ENCODE results near the gene LRRC18.

Gene LRRC18

GRCh38 chr10:48946332-48946731 is 6.7 kb upstream of the LRRC18 start:
- DNase-seq (ENCODE audit: low read depth in 3 of 3): no peak

GRCh38 chr10:48945441-48946130 is 5.9 kb upstream of the LRRC18 start:
- no peak for DNase-seq (ENCODE audit: low read depth in 3 of 3)

- no peak for DNase-seq (ENCODE audit: low read depth in 3 of 3)
Measured at GRCh38 chr10:48944171-48944570, 4.5 kb upstream of the LRRC18 start.

DNA sequence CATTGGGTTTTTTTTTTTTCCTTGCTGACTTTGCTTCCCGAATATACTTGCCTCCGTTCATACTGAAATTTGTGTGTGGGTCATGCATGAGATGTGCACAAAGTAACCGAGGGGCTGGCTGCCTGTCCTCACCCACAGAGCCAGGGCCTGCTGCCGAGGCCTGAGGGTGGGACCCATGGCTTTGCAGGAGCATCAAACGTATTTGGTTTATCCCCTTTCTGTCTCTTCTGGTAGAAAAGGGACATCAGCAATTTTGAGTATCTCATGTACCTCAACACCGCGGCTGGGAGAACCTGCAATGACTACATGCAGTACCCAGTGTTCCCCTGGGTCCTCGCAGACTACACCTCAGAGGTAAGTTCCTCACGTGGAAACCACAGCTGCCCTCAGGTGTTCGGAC is 3.5 kb upstream of the LRRC18 start:
- no peak for DNase-seq (ENCODE audit: low read depth in 3 of 3)

DNA sequence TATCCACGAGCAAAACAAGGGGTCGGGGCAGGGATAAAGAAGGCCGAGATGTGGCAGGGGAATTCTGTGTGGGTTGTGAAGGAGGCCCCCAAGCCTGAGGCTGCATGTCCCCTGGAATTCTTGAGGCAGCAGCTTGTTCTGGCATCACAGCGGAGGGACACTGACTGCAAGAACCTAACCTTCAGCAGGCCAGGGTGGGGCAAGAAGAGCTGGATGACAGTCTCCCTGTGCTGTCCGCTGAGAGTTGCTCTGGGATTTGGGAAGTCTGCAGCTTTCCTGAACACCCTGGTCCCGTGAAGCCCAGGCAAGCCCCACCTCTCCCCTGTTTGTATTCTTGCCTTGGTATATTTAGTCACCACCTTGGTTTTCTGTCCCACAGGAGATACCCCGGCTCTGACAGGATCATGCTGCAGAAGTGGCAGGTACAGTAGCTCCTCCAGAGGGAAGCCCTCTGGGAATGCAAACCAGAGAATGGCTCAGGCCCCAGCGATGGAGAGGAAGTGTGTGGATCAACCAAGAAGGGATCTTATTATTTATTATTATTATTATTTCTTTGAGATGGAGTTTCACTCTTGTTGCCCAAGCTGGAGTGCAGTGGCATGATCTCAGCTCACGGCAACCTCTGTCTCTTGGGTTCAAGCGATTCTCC is 1.9 kb upstream of the LRRC18 start:
- DNase-seq (ENCODE audit: low read depth in 3 of 3): no peak

DNA sequence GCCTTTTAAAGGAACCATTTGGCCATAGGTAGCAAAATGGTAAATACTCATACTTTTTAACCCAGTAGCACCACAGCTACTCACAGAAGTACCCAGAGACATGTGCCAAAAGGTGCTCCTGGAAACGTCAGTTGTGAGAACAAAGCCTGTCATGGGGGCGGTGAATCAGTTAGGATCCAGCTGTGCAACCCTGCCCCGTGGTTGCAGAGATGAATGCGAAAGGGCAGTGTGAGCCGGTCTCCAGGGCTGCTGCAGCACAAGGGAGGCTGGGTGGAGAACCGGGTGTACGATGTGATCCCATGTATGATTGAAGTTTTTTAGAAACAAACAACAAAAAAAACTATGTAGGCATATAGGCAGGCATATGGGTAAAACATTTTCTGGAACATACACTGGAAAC is 1.3 kb upstream of the LRRC18 start:
- DNase-seq (ENCODE audit: low read depth in 3 of 3): no peak

DNA sequence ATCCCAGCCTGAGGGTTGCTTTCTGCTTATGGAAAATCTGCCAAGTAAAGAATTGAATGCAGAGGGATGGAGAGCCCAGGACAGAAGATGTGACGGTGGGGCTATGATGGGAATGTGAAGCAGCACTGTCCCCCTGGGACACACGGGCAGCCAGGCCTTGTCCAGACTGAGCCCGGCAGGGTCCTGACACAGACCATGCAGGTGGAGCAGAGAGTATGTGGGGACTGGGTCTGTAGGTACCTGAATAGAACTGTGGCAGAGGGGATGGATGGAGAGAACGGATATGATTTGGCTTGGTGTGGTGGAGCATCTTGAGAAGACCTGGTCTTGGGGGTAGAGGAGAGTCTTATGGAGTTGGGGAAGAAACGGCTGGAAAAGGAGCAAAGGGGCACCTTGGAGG is 732 bp upstream of the LRRC18 start:
- DNase-seq (ENCODE audit: low read depth in 3 of 3): no peak

GRCh38 chr10:48938990-48939536 is 577 bp downstream of the LRRC18 start:
- no peak for DNase-seq (ENCODE audit: low read depth in 3 of 3)

- no peak for DNase-seq (ENCODE audit: low read depth in 3 of 3)
Measured at GRCh38 chr10:48938281-48938680, 1.4 kb downstream of the LRRC18 start.

- DNase-seq (ENCODE audit: low read depth in 3 of 3): no peak
Measured at GRCh38 chr10:48937796-48938195, 1.8 kb downstream of the LRRC18 start.

- DNase-seq (ENCODE audit: low read depth in 3 of 3): no peak
Measured at GRCh38 chr10:48935577-48935976, 4.1 kb downstream of the LRRC18 start.

GRCh38 chr10:48934672-48935501 is 4.8 kb downstream of the LRRC18 start:
- DNase-seq (ENCODE audit: low read depth in 3 of 3): no peak

- DNase-seq (ENCODE audit: low read depth in 3 of 3): no peak
Measured at GRCh38 chr10:48932831-48933664, 6.6 kb downstream of the LRRC18 start.

DNA sequence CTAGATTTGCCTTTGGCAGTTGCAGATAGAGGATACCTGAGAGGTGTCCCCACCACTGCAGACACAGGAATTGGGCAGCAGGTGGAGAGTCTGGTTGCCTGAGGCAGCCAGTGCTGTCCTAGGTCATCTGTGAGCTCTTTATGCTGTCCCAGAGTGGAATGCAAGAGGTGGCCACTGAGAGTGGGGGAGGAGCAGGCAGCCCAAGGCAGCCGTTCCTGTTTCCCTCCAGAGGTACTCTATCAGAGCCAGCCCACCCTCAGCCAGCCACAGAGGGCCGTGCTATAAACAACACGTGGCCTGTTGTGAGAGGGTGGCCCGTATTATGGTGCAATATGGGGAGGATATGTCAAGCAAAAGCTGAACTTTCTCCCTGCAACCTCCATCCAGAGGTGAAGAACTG is 8.5 kb downstream of the LRRC18 start:
- no peak for DNase-seq (ENCODE audit: low read depth in 3 of 3)

GRCh38 chr10:48929413-48929990 is 10.1 kb downstream of the LRRC18 start:
- no peak for DNase-seq (ENCODE audit: low read depth in 3 of 3)

GRCh38 chr10:48926764-48927540 is 12.7 kb downstream of the LRRC18 start:
- no peak for DNase-seq (ENCODE audit: low read depth in 3 of 3)

DNA sequence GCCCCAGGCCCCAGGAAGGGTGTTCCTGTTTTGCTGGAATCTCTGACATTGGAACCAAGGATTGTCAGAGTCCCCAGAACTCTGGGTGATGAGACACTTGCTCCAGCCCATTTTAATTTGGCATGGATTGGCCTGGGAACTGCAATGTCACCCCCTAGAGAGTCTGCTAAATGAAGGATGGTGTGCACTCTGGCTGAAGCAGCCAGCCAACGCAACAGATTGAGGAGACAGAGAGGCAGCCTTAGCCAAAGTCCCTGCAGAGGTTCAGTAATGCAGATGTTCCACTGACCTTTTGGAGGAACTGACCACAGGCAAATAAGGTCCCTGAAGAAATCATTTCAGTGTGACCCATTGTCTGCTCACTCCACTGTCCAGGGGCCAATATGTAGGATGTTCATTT is 13.4 kb downstream of the LRRC18 start:
- no peak for DNase-seq (ENCODE audit: low read depth in 3 of 3)

DNA sequence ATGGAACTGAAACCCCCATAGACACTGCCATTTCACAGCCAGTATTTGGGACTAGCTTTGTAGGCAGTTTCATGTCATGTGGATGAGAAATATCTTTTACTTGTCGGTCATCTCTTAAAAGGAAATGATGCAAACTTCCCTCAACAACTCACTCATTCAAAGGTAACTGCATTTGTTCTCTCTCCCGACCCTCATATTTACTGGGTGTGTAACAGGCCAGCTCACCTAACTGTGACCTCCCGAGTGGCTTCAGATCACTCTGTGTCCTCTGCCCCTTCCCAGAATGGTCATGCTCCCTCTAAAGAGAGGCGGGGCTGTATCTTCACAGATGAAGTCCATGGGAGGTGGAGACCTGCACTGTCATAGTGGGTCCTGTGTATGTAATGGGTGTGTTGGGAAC is 14.7 kb downstream of the LRRC18 start:
- no peak for DNase-seq (ENCODE audit: low read depth in 3 of 3)

GRCh38 chr10:48923748-48924147 is 15.9 kb downstream of the LRRC18 start:
- no peak for DNase-seq (ENCODE audit: low read depth in 3 of 3)

DNA sequence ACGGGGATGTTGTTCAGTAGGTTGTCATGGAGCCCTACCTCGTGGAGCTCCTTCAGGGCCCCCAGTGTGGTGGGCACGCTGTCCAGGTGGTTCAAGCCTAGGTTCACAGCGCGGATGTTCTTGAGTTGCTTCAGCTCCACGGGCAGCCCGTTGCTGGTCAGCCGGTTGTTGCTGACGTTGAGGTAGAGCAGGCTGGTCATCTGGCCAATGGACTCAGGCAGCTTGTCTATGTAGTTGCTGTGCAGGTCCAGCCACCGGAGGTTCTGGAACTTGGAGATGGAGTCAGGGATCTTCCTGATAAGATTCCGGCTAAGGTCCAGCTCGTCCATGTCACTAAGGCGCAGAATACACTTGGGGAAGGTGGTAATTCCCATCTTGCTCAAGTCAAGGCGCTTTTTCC is 26.0 kb downstream of the LRRC18 start:
- DNase-seq (ENCODE audit: low read depth in 3 of 3): no peak

GRCh38 chr10:48910548-48910947 is 29.1 kb downstream of the LRRC18 start:
- no peak for DNase-seq (ENCODE audit: low read depth in 3 of 3)
